SHP77 treated with DMSO at 0.1 percent for 48 hours (cell line): ENCODE measurements around the gene CERS1.

Source experiments
- DNase-seq: peaks from one replicate; lab custom pipeline; 2025; lab: John Stamatoyannopoulos, UW

Gene CERS1

GRCh38 chr19:18898607-18899408 lies 2.9 kb upstream of the CERS1 start:
- DNase-seq = no peak

- DNase-seq = no peak
These were observed 2.2 kb upstream of the CERS1 start for GRCh38 chr19:18898081-18898606.

GRCh38 chr19:18897094-18898029 lies 1.4 kb upstream of the CERS1 start:
- no peak for DNase-seq

GRCh38 chr19:18896421-18896841 lies 473 bp upstream of the CERS1 start:
- no peak for DNase-seq

- DNase-seq = no peak
These were observed 727 bp downstream of the CERS1 start for GRCh38 chr19:18895038-18895823.

GRCh38 chr19:18894254-18895037 lies 1.5 kb downstream of the CERS1 start:
- no peak for DNase-seq

- DNase-seq = no peak
These were observed 2.2 kb downstream of the CERS1 start for GRCh38 chr19:18893587-18894253.

GRCh38 chr19:18889949-18890745 lies 5.8 kb downstream of the CERS1 start:
- no peak for DNase-seq

- no peak for DNase-seq
These were observed 9.0 kb downstream of the CERS1 start for GRCh38 chr19:18886972-18887371.

GRCh38 chr19:18883526-18884304 lies 12.2 kb downstream of the CERS1 start:
- no peak for DNase-seq

- no peak for DNase-seq
These were observed 14.5 kb downstream of the CERS1 start for GRCh38 chr19:18881491-18881890.

GRCh38 chr19:18879579-18880373 lies 16.2 kb downstream of the CERS1 start:
- no peak for DNase-seq

GRCh38 chr19:18878858-18879578 lies 16.9 kb downstream of the CERS1 start:
- no peak for DNase-seq

GRCh38 chr19:18878058-18878797 lies 17.7 kb downstream of the CERS1 start:
- DNase-seq = no peak

GRCh38 chr19:18876865-18877264 lies 19.1 kb downstream of the CERS1 start:
- DNase-seq = no peak

GRCh38 chr19:18875726-18876125 lies 20.2 kb downstream of the CERS1 start:
- DNase-seq = no peak

GRCh38 chr19:18871543-18871942 lies 24.4 kb downstream of the CERS1 start:
- no peak for DNase-seq
